Prostate gland (tissue), 2 donors: ENCODE data around the gene GATA5. TPM values are rescaled to one million over a fixed set of nuclear protein-coding genes. Genes with fewer than 3 reads are reported as not detected.

Source experiments
- DNase-seq: peaks from one replicate; pipeline ENCODE4 v3.0.0-alpha.2; 2019; ENCODE audit warnings: low spot score
- H3K27ac ChIP-seq, 2 donors: fragments of 200-600 bp; sonication (generic); 2 replicates each; pipeline ENCODE4 v1.5.1; 2017 to 2019
- H3K27me3 ChIP-seq: fragments of 200-600 bp; sonication (generic); replicated peaks from 2 replicates; pipeline ENCODE4 v1.5.1; 2019; ENCODE audit not compliant: insufficient read depth
- H3K36me3 ChIP-seq, 2 donors: fragments of 200-600 bp; sonication (generic); 1 replicate in 1 of 2; 2 replicates in 1 of 2; pipeline versions ENCODE4 v1.5.1 to v1.8.1; 2017 to 2019
- H3K4me1 ChIP-seq: fragments of 200-600 bp; sonication (generic); replicated peaks from 2 replicates; pipeline ENCODE4 v1.5.1; 2019
- H3K4me3 ChIP-seq, 2 donors: fragments of 200-600 bp; sonication (generic); 2 replicates each; pipeline ENCODE4 v1.5.1; 2017 to 2019
- H3K9me3 ChIP-seq: fragments of 200-600 bp; sonication (generic); 2 replicates; pipeline ENCODE4 v1.5.1; 2017
- CTCF ChIP-seq, 4 experiments: fragments of 200-600 bp in 2 of 4; fragments of 450-650 bp in 2 of 4; sonication (generic) in 2 of 4; IDR thresholded peaks; 1 replicate in 3 of 4; 2 replicates in 1 of 4; pipeline ENCODE4 v1.5.1; 2016 to 2019; ENCODE audit warnings: antibody characterized with exemption in 4 of 4, mild to moderate bottlenecking in 2 of 4, moderate library complexity in 2 of 4
- POLR2A ChIP-seq: fragments of 450-650 bp; IDR thresholded peaks from one replicate; pipeline ENCODE4 v1.6.1; 2016; ENCODE audit warnings: antibody characterized with exemption, mild to moderate bottlenecking
- POLR2AphosphoS5 ChIP-seq: sonication (generic); formaldehyde crosslinking; IDR thresholded peaks from one replicate; pipeline ENCODE4 v1.6.1; 2017; ENCODE audit warnings: antibody characterized with exemption
- WGBS: methylation state at CpG from one replicate; pipeline ENCODE4 v1.1.5; 2018; 5-methylcytosine and 5-hydroxymethylcytosine counted together
- intact Hi-C: fragments of 100-400 bp; cut with DNase I; formaldehyde crosslinking; loops from one replicate; pipeline ENCODE4 v1.14.2; 2022
- total RNA-seq, 2 donors: library from RNA; depleted of rRNA; stranded (reverse); fragments of >200 nt; gene quantifications; one replicate each; pipeline ENCODE4 v1.1.0, GENCODE V29; 2016

GATA5 gene
- total RNA-seq, 2 donors from 2014 or later: 1.3 to 53.7 TPM

DNA sequence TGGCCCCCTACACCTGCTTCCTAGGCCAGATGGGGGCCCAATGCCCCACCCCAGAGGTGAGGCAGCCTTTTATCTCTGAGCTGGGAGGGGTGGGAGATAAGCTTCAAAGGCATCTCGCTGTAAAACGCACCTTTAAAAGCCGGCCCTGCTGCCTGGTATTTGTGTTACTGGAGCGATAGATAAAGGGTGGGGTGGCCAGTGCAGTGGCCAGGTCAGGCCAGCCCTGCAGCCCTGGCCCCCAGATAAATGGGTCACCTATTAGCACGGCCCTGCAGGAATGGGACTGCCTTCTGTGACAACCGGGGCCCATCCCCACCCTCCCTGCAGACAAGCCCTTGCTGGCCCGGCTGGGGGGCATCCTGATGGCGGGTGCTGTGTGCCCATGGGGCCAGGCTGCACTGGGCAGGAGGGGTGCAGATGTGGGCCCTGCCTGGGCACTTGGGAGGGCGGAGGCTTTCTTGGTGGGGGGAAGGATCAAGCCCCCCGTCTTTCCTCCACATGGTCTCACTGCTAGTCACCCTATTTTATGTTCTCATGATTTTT is 45.4 kb downstream of the GATA5 start:
- no peak overlapping the region for H3K27ac ChIP-seq
- no peaks in the 10 kb centered on the region for H3K9me3 ChIP-seq
- no peaks in the 10 kb centered on the region for H3K27me3 ChIP-seq
- H3K36me3 ChIP-seq: no peaks in the 10 kb centered on the region
- 78% methylated on average over 10 of the region's 10 CpGs for WGBS
- intact Hi-C loops: no loop called here
- no peak for DNase-seq
- H3K4me1 ChIP-seq: peaks cover 16% of the 10 kb centered on the region
- TF ChIP-seq POLR2A (no peak), POLR2AphosphoS5 (no peak), CTCF (IDR thresholded peaks at IDR 0.05) (no peak)
- no peak overlapping the region for H3K4me3 ChIP-seq

- Histone ChIP-seq H3K4me1 (peaks cover 16% of the 10 kb centered on the region), H3K4me3 (no peak overlapping the region), H3K36me3 (no peaks in the 10 kb centered on the region), H3K27me3 (no peaks in the 10 kb centered on the region), H3K9me3 (no peaks in the 10 kb centered on the region), H3K27ac (no peak overlapping the region)
- TF ChIP-seq CTCF (IDR thresholded peaks at IDR 0.05): no peak
- TF ChIP-seq POLR2AphosphoS5: no peak
- TF ChIP-seq POLR2A: no peak
- intact Hi-C loops: no loop called here
- no peak for DNase-seq
- WGBS: 85% methylated on average over 19 of the region's 23 CpGs
These were observed 46.1 kb downstream of the GATA5 start for GRCh38 chr20:62429455-62430310.

DNA sequence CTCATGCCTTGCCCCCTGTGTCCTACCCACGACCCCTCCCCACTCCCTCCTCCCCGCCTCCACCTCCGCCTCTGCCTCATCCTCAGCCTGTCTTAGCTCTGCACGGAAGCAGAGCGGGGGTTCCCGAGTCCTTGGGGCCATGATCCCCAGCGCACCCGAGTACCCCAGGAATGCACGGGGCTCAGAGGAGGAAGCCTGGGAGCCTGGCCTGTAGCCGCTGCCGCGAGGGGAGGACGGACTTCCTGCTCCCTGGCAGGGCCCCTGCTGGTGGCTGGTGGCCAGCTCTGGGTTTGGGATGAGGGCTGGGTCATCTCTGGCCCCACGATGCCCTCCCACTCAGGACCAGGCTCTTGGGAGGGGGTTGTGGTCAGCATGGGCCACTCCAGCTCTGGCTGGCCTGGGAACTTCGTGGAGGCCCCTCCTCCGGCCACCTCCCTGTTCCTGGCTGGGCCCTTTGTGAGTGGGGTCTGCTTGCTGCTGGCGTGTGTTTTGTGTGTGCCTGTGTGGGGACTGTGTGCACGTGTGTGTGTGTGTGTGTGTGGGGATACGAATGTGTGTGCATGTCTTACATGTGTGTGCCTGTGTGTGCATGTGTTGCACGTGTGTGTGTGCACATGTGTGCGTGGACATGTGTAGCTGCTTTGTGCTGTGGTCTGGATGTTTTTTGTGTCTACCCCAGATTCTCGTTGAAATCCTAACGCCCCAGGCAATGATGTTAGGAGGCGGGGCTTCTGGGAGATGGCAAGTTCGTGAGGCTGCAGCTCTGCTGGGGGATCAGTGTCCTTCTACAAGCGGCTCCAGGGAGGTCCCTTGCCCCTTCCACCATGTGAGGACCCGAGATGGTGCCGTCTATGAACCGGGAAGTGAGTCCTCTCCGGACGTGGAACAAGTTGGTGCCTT is 47.1 kb downstream of the GATA5 start:
- TF ChIP-seq POLR2A: no peak
- no peak for TF ChIP-seq POLR2AphosphoS5
- no peak for TF ChIP-seq CTCF (IDR thresholded peaks at IDR 0.05)
- Histone ChIP-seq H3K4me3 (no peak overlapping the region), H3K36me3 (no peaks in the 10 kb centered on the region), H3K27ac (no peak overlapping the region), H3K27me3 (no peaks in the 10 kb centered on the region), H3K9me3 (no peaks in the 10 kb centered on the region), H3K4me1 (peaks cover 11% of the 10 kb centered on the region)
- intact Hi-C loops: no loop called here
- 71% methylated on average over 26 of the region's 31 CpGs for WGBS
- no peak for DNase-seq

GRCh38 chr20:62428002-62428372 is 47.8 kb downstream of the GATA5 start:
- intact Hi-C loops: no loop called here
- no peaks in the 10 kb centered on the region for H3K27me3 ChIP-seq
- no peak overlapping the region for H3K4me3 ChIP-seq
- 86% methylated on average over 10 of the region's 10 CpGs for WGBS
- DNase-seq: no peak
- peak overlapping the region in 1 of 2 donors; percentile 50 for H3K27ac ChIP-seq
- no peak for TF ChIP-seq POLR2AphosphoS5
- TF ChIP-seq CTCF (IDR thresholded peaks at IDR 0.05): no peak
- TF ChIP-seq POLR2A: no peak
- H3K36me3 ChIP-seq: no peaks in the 10 kb centered on the region
- peaks cover 6% of the 10 kb centered on the region for H3K4me1 ChIP-seq
- no peaks in the 10 kb centered on the region for H3K9me3 ChIP-seq
